Loucy (cell line): ENCODE data around the gene DRD4.

ENCODE experiments used
- CTCF ChIP-seq: fragments of 200-600 bp; sonication (generic); conservative IDR thresholded peaks from 2 replicates; pipeline ENCODE4 v1.5.1; 2014; ENCODE audit warnings: mild to moderate bottlenecking, antibody characterized with exemption, low read length
- EZH2phosphoT487 ChIP-seq: fragments of 200-600 bp; IDR thresholded peaks from 2 replicates; pipeline ENCODE4 v1.6.1; 2018; ENCODE audit warnings: antibody characterized with exemption, mild to moderate bottlenecking, moderate library complexity, borderline replicate concordance

- TF ChIP-seq CTCF (no peak), EZH2phosphoT487 (no peak)
Observed at GRCh38 chr11:688681-689080, 51.6 kb downstream of the DRD4 start.
